ENCODE data around the gene TDP1. TPM values are rescaled to one million over a fixed set of nuclear protein-coding genes. Genes with fewer than 3 reads are reported as not detected.

The TDP1 gene
- total and polyA plus RNA-seq, 2 of the 13 experiments (the other 11 are each of a cell fraction or from before 2014, with no cell fraction given): 16.4 to 31.2 TPM

DNA sequence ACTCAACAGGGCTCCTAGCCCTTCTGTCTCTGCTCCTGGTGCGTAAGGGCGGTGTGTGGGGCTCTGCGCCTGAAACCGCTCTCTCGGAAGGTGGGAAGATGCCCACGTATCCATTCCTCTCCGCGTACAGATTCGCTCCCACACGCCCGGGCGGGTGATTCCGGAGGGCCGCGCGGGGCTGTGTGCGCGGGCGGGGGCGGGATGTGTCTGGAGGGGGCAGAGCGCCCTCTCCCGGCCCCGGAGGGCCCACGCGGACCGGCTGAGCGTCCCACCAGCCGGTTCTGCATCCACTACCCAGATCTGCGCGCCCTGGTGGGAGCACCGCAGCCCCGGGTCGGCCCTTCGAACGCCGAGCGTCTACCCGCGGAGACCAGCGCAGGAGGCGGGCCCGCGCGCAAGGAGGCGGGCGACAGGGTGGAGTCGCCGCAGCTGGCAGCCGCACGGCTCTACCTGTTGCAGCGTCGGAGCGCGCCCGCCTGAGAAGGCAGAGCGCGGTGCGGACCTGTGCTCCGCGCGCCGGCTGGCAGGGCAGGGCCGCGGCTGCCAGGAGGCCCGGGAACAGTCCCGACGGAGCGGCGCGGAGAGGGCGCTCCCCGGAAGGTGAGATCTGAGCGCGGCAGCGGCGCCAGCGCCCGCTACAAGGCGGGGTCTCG, 104.7 kb downstream of the TDP1 start (continued):
- TF ChIP-seq, protein P1, sequence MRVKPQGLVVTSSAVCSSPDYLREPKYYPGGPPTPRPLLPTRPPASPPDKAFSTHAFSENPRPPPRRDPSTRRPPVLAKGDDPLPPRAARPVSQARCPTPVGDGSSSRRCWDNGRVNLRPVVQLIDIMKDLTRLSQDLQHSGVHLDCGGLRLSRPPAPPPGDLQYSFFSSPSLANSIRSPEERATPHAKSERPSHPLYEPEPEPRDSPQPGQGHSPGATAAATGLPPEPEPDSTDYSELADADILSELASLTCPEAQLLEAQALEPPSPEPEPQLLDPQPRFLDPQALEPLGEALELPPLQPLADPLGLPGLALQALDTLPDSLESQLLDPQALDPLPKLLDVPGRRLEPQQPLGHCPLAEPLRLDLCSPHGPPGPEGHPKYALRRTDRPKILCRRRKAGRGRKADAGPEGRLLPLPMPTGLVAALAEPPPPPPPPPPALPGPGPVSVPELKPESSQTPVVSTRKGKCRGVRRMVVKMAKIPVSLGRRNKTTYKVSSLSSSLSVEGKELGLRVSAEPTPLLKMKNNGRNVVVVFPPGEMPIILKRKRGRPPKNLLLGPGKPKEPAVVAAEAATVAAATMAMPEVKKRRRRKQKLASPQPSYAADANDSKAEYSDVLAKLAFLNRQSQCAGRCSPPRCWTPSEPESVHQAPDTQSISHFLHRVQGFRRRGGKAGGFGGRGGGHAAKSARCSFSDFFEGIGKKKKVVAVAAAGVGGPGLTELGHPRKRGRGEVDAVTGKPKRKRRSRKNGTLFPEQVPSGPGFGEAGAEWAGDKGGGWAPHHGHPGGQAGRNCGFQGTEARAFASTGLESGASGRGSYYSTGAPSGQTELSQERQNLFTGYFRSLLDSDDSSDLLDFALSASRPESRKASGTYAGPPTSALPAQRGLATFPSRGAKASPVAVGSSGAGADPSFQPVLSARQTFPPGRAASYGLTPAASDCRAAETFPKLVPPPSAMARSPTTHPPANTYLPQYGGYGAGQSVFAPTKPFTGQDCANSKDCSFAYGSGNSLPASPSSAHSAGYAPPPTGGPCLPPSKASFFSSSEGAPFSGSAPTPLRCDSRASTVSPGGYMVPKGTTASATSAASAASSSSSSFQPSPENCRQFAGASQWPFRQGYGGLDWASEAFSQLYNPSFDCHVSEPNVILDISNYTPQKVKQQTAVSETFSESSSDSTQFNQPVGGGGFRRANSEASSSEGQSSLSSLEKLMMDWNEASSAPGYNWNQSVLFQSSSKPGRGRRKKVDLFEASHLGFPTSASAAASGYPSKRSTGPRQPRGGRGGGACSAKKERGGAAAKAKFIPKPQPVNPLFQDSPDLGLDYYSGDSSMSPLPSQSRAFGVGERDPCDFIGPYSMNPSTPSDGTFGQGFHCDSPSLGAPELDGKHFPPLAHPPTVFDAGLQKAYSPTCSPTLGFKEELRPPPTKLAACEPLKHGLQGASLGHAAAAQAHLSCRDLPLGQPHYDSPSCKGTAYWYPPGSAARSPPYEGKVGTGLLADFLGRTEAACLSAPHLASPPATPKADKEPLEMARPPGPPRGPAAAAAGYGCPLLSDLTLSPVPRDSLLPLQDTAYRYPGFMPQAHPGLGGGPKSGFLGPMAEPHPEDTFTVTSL (CRISPR knock-in tag; IDR thresholded peaks at IDR 0.05; ENCODE audit: borderline replicate concordance): no peak
- TF ChIP-seq MAFF (IDR thresholded peaks at IDR 0.05; ENCODE audit: low read depth, low read length) (no peak), ZNF34 (CRISPR knock-in tag; IDR thresholded peaks at IDR 0.05; ENCODE audit: borderline replicate concordance) (no peak), POLR2G (IDR thresholded peaks at IDR 0.05; ENCODE audit: low read depth, low read length) (no peak), ZSCAN25 (CRISPR knock-in tag; IDR thresholded peaks at IDR 0.05) (0 out of 2 replicates have a peak, but pooled peaks have one; percentile 23), ATF7 (IDR thresholded peaks at IDR 0.05) (no peak), ATF7 (CRISPR knock-in tag; IDR thresholded peaks at IDR 0.05) (no peak), TBL1XR1 (IDR thresholded peaks at IDR 0.05; ENCODE audit: borderline replicate concordance, low read length, partially characterized antibody) (no peak), AGO2 (optimal IDR thresholded peaks at IDR 0.05; ENCODE audit: low read depth, low read length) (no peak), HNF4A (CRISPR knock-in tag; IDR thresholded peaks at IDR 0.05) (no peak), RELA (CRISPR knock-in tag; IDR thresholded peaks at IDR 0.05) (no peak), ZNF33A (CRISPR knock-in tag; IDR thresholded peaks at IDR 0.05; ENCODE audit: borderline replicate concordance) (no peak), MYNN (CRISPR knock-in tag; IDR thresholded peaks at IDR 0.05; ENCODE audit: low read depth) (no peak), BRD4 (CRISPR knock-in tag; IDR thresholded peaks at IDR 0.05) (no peak), ELF1 (CRISPR knock-in tag; IDR thresholded peaks at IDR 0.05) (no peak), GATAD1 (CRISPR knock-in tag; IDR thresholded peaks at IDR 0.05) (no peak), ARID2 (CRISPR knock-in tag; IDR thresholded peaks at IDR 0.05; ENCODE audit: borderline replicate concordance) (no peak), ATAD3A (CRISPR knock-in tag; IDR thresholded peaks at IDR 0.05) (no peak), ZNF256 (CRISPR knock-in tag; conservative IDR thresholded peaks at IDR 0.05) (no peak), FOSL2 (CRISPR knock-in tag; IDR thresholded peaks at IDR 0.05) (no peak), MIER3 (CRISPR knock-in tag; IDR thresholded peaks at IDR 0.05; ENCODE audit: borderline replicate concordance) (no peak), BCL6 (CRISPR knock-in tag; IDR thresholded peaks at IDR 0.05) (no peak), HNRNPLL (IDR thresholded peaks at IDR 0.05; ENCODE audit: low read depth, low read length, poor library complexity, severe bottlenecking) (peak; percentile 67)
- TF ChIP-seq, protein P2, sequence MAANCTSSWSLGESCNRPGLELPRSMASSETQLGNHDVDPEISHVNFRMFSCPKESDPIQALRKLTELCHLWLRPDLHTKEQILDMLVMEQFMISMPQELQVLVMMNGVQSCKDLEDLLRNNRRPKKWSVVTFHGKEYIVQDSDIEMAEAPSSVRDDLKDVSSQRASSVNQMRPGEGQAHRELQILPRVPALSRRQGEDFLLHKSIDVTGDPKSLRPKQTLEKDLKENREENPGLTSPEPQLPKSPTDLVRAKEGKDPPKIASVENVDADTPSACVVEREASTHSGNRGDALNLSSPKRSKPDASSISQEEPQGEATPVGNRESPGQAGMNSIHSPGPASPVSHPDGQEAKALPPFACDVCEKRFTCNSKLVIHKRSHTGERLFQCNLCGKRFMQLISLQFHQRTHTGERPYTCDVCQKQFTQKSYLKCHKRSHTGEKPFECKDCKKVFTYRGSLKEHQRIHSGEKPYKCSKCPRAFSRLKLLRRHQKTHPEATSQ (CRISPR knock-in tag; IDR thresholded peaks at IDR 0.05; ENCODE audit: borderline replicate concordance): no peak
- TF ChIP-seq, protein P3, sequence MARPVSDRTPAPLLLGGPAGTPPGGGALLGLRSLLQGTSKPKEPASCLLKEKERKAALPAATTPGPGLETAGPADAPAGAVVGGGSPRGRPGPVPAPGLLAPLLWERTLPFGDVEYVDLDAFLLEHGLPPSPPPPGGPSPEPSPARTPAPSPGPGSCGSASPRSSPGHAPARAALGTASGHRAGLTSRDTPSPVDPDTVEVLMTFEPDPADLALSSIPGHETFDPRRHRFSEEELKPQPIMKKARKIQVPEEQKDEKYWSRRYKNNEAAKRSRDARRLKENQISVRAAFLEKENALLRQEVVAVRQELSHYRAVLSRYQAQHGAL (CRISPR knock-in tag; IDR thresholded peaks at IDR 0.05; ENCODE audit: not compliant biosample characterization): no peak

Data from HepG2 (cell line).